Measurements from ENCODE around the gene LAMA2.

The LAMA2 gene

GRCh38 chr6:129279343-129280292, 396.7 kb downstream of the LAMA2 start:
- no peak for DNase-seq

GRCh38 chr6:129280293-129280644, 397.3 kb downstream of the LAMA2 start:
- DNase-seq, result no peak

GRCh38 chr6:129280749-129281148, 397.8 kb downstream of the LAMA2 start:
- no peak for DNase-seq

GRCh38 chr6:129281168-129281796, 398.3 kb downstream of the LAMA2 start:
- no peak for DNase-seq

- no peak for DNase-seq
Measured at GRCh38 chr6:129282019-129282418, 399.1 kb downstream of the LAMA2 start.

GRCh38 chr6:129284225-129284624, 401.3 kb downstream of the LAMA2 start:
- DNase-seq, result no peak

GRCh38 chr6:129287231-129288177, 404.6 kb downstream of the LAMA2 start:
- DNase-seq, result no peak

- no peak for DNase-seq
Measured at GRCh38 chr6:129289442-129289841, 406.5 kb downstream of the LAMA2 start.

GRCh38 chr6:129292836-129293235, 409.9 kb downstream of the LAMA2 start:
- DNase-seq, result no peak

- DNase-seq, result no peak
Measured at GRCh38 chr6:129297592-129297991, 414.7 kb downstream of the LAMA2 start.

GRCh38 chr6:129302671-129303070, 419.7 kb downstream of the LAMA2 start:
- DNase-seq, result no peak

- DNase-seq, result no peak
Measured at GRCh38 chr6:129306826-129307225, 423.9 kb downstream of the LAMA2 start.

GRCh38 chr6:129307845-129308244, 424.9 kb downstream of the LAMA2 start:
- DNase-seq, result no peak

- no peak for DNase-seq
Measured at GRCh38 chr6:129309154-129309553, 426.2 kb downstream of the LAMA2 start.

- DNase-seq, result peak; percentile 42
Measured at GRCh38 chr6:129312880-129313279, 429.9 kb downstream of the LAMA2 start.

GRCh38 chr6:129314575-129314974, 431.6 kb downstream of the LAMA2 start:
- no peak for DNase-seq

GRCh38 chr6:129317931-129318820, 435.2 kb downstream of the LAMA2 start:
- DNase-seq, result peak; percentile 91

- no peak for DNase-seq
Measured at GRCh38 chr6:129320892-129321291, 438.0 kb downstream of the LAMA2 start.

GRCh38 chr6:129321303-129321702, 438.4 kb downstream of the LAMA2 start:
- peak; percentile 7 for DNase-seq

- DNase-seq, result no peak
Measured at GRCh38 chr6:129324345-129324744, 441.4 kb downstream of the LAMA2 start.

GRCh38 chr6:129329678-129330077, 446.7 kb downstream of the LAMA2 start:
- DNase-seq, result no peak

Data from NCI-H226 (cell line).